Panc1 (cell line): ENCODE data around the gene ZNF304. TPM values are rescaled to one million over a fixed set of nuclear protein-coding genes. Genes with fewer than 3 reads are reported as not detected.

Experiments used
- ATAC-seq: fragments of 200-7000 bp; cut with Tn5 transposase; 2 replicates; pipeline ENCODE4 v1.9.1; 2020; ENCODE audit warnings: mild to moderate bottlenecking, moderate library complexity
- BruUV-seq: library from RNA; stranded (reverse); fragments of 400-500 nt; replicated peaks from 2 replicates; lab custom pipeline; 2021; lab: Mats Ljungman, UMichigan
- CTCF ChIA-PET: fragments of 300-600 bp; sonication (Branson Sonifier 250); formaldehyde crosslinking; loops from one replicate; lab custom pipeline; 2022; ENCODE audit warnings: antibody characterized with exemption; lab: Charles Lee
- POLR2A ChIA-PET: fragments of 300-600 bp; sonication (Branson Sonifier 250); formaldehyde crosslinking; loops from one replicate; lab custom pipeline; 2022; ENCODE audit warnings: antibody characterized with exemption; lab: Charles Lee
- DNase-seq: peaks from one replicate; pipeline ENCODE4 v3.0.0-alpha.2; 2010; ENCODE audit warnings: low read depth, low spot score
- H3K27ac ChIP-seq: 2 replicates; pipeline ENCODE4 v1.5.1; 2011; ENCODE audit warnings: mild to moderate bottlenecking, low read length, inconsistent platforms
- H3K27me3 ChIP-seq: fragments of 200-500 bp; sonication (Bioruptor generic); 2 replicates; pipeline ENCODE4 v1.6.0; 2014; ENCODE audit warnings: low read length, inconsistent platforms; ENCODE audit not compliant: control insufficient read depth, insufficient read depth
- H3K36me3 ChIP-seq: fragments of 200-500 bp; sonication (Bioruptor generic); 2 replicates; pipeline ENCODE4 v1.5.1; 2014; ENCODE audit warnings: inconsistent platforms, mild to moderate bottlenecking, low read length, moderate library complexity; ENCODE audit not compliant: control insufficient read depth, insufficient read depth
- H3K4me1 ChIP-seq: 2 replicates; pipeline ENCODE4 v1.5.1; 2011; ENCODE audit warnings: inconsistent platforms, mild to moderate bottlenecking, low read length, moderate library complexity; ENCODE audit not compliant: control insufficient read depth, insufficient read depth
- H3K4me3 ChIP-seq, 2 experiments: 2 replicates each; pipeline ENCODE4 v1.5.1; 2011 to 2012; ENCODE audit warnings: low read depth in 2 of 2, low read length in 2 of 2, mild to moderate bottlenecking in 2 of 2, inconsistent platforms in 1 of 2, moderate library complexity in 1 of 2
- H3K9me3 ChIP-seq: fragments of 200-500 bp; sonication (Bioruptor generic); 2 replicates; pipeline ENCODE4 v1.5.1; 2014; ENCODE audit warnings: low read depth, mild to moderate bottlenecking, inconsistent platforms, low read length, moderate library complexity; ENCODE audit not compliant: control insufficient read depth, insufficient read depth
- POLR2AphosphoS5 ChIP-seq: IDR thresholded peaks from 2 replicates; pipeline ENCODE4 v1.6.1; 2012; ENCODE audit warnings: mild to moderate bottlenecking, low read depth, low read length, moderate library complexity
- SIN3A ChIP-seq: IDR thresholded peaks from 2 replicates; pipeline ENCODE4 v1.6.1; 2012; ENCODE audit warnings: low read depth, mild to moderate bottlenecking, low read length, moderate library complexity, borderline replicate concordance; ENCODE audit not compliant: insufficient read depth
- TCF7L2 ChIP-seq: IDR thresholded peaks from 2 replicates; pipeline ENCODE4 v1.6.1; 2011; ENCODE audit warnings: mild to moderate bottlenecking, low read depth, low read length, inconsistent platforms
- in situ Hi-C: cut with HindIII; loops from 2 replicates; pipeline ENCODE4 v1.10.0; 2016; ENCODE audit warnings: low sequenced_read_pairs, low pct_unique_long_range_greater_than_20kb
- intact Hi-C: fragments of 100-400 bp; cut with micrococcal nuclease; formaldehyde crosslinking; loops from one replicate; pipeline ENCODE4 v1.10.0; 2022; ENCODE audit not compliant: unreplicated experiment
- total RNA-seq: library from RNA; stranded (reverse); gene quantifications from one replicate; pipeline ENCODE4 v1.2.1, GENCODE V29; 2021; ENCODE audit not compliant: unreplicated experiment
- TF ChIP-seq, protein P1 (sequence below): fragments of 450-650 bp; IDR thresholded peaks from 2 replicates; pipeline ENCODE4 v1.5.1; 2017; ENCODE audit warnings: mild to moderate bottlenecking
- TF ChIP-seq, protein P2 (sequence below), 2 experiments: IDR thresholded peaks; 2 replicates each; pipeline ENCODE4 v1.6.1; 2011 to 2012; ENCODE audit warnings: low read depth in 2 of 2, control low read depth in 1 of 2, low read length in 1 of 2, mild to moderate bottlenecking in 1 of 2, moderate library complexity in 1 of 2; ENCODE audit not compliant: insufficient read depth in 1 of 2

ZNF304 gene
- total RNA-seq, 1 experiment from 2014 or later: 10.8 TPM

GRCh38 chr19:57403737-57404563 is 52.9 kb downstream of the ZNF304 start:
- ChIA-PET CTCF (no interaction called here), POLR2A (no interaction called here)
- no TSS peak for BruUV-seq
- DNase-seq (no peak), ATAC-seq (no peak)
- H3K36me3 ChIP-seq: no peaks in the 10 kb centered on the region
- peaks cover 33% of the 10 kb centered on the region for H3K9me3 ChIP-seq
- H3K27ac ChIP-seq: no peak overlapping the region
- intact Hi-C loops (no loop called here), in situ Hi-C loops (no loop called here)
- TF ChIP-seq, protein P1, sequence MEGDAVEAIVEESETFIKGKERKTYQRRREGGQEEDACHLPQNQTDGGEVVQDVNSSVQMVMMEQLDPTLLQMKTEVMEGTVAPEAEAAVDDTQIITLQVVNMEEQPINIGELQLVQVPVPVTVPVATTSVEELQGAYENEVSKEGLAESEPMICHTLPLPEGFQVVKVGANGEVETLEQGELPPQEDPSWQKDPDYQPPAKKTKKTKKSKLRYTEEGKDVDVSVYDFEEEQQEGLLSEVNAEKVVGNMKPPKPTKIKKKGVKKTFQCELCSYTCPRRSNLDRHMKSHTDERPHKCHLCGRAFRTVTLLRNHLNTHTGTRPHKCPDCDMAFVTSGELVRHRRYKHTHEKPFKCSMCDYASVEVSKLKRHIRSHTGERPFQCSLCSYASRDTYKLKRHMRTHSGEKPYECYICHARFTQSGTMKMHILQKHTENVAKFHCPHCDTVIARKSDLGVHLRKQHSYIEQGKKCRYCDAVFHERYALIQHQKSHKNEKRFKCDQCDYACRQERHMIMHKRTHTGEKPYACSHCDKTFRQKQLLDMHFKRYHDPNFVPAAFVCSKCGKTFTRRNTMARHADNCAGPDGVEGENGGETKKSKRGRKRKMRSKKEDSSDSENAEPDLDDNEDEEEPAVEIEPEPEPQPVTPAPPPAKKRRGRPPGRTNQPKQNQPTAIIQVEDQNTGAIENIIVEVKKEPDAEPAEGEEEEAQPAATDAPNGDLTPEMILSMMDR: no peak
- TF ChIP-seq, protein P2, sequence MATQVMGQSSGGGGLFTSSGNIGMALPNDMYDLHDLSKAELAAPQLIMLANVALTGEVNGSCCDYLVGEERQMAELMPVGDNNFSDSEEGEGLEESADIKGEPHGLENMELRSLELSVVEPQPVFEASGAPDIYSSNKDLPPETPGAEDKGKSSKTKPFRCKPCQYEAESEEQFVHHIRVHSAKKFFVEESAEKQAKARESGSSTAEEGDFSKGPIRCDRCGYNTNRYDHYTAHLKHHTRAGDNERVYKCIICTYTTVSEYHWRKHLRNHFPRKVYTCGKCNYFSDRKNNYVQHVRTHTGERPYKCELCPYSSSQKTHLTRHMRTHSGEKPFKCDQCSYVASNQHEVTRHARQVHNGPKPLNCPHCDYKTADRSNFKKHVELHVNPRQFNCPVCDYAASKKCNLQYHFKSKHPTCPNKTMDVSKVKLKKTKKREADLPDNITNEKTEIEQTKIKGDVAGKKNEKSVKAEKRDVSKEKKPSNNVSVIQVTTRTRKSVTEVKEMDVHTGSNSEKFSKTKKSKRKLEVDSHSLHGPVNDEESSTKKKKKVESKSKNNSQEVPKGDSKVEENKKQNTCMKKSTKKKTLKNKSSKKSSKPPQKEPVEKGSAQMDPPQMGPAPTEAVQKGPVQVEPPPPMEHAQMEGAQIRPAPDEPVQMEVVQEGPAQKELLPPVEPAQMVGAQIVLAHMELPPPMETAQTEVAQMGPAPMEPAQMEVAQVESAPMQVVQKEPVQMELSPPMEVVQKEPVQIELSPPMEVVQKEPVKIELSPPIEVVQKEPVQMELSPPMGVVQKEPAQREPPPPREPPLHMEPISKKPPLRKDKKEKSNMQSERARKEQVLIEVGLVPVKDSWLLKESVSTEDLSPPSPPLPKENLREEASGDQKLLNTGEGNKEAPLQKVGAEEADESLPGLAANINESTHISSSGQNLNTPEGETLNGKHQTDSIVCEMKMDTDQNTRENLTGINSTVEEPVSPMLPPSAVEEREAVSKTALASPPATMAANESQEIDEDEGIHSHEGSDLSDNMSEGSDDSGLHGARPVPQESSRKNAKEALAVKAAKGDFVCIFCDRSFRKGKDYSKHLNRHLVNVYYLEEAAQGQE (IDR thresholded peaks at IDR 0.05; ENCODE audit: insufficient read depth in 1 of 2, low read depth in 2 of 2, low read length in 1 of 2): no peak
- TF ChIP-seq POLR2AphosphoS5 (no peak), SIN3A (no peak), TCF7L2 (no peak)
- H3K4me3 ChIP-seq: no peak overlapping the region
- no peaks in the 10 kb centered on the region for H3K27me3 ChIP-seq
- no peaks in the 10 kb centered on the region for H3K4me1 ChIP-seq

DNA sequence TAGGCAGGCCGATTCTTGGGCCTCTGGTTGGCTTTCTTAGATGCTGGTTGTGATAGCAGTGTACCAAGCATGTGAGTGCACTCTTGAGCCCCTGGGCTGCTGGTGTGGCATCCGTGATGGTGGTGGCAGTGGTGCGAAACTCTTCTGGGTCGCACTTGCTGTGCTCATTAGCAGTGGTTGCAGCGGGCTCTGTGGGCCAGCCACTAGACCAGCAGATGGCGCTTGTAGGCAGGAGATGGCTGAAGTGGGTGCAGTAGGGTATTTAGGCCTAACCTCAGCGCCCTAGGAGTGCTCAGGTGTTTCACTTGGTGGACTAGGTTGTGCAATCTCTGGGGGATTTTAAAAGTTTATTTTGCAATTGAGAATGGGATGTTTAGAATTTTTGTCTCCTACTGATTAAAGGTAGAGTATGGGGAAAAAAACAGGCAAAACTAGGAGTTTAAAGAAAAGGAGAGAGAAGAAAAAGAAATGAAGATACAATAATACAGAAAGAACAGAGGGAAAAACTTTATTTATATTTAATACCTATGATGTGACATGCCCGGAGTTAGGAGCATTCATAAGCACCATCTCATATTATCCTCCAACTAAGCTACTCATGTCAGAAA is 55.5 kb downstream of the ZNF304 start:
- TF ChIP-seq, protein P2 (IDR thresholded peaks at IDR 0.05; ENCODE audit: insufficient read depth in 1 of 2, low read depth in 2 of 2, low read length in 1 of 2): peak in 1 of 2 experiments; percentile 66; a peak in 2 of 4 replicates
- no peak for TF ChIP-seq SIN3A
- TF ChIP-seq, protein P1: peak; percentile 93
- in situ Hi-C loops (no loop called here), intact Hi-C loops (no loop called here)
- H3K4me3 ChIP-seq: no peak overlapping the region
- no peak overlapping the region for H3K27ac ChIP-seq
- DNase-seq (peak; percentile 64), ATAC-seq (peak; percentile 80)
- ChIA-PET CTCF (interaction anchor here (0.7 kb wide), 1 partner anchor 89 kb away, joined by 4 read pairs; no protein-coding TSS in a partner anchor), POLR2A (interaction anchor here (0.6 kb wide), 1 partner anchor 384 kb away, joined by 3 read pairs; no protein-coding TSS in a partner anchor)
- H3K4me1 ChIP-seq: peaks cover under 1% of the 10 kb centered on the region; the same call in 1 of the 2 replicates
- no peaks in the 10 kb centered on the region for H3K27me3 ChIP-seq
- peaks cover 16% of the 10 kb centered on the region; the same call in 1 of the 2 replicates for H3K9me3 ChIP-seq
- no TSS peak for BruUV-seq
- no peaks in the 10 kb centered on the region for H3K36me3 ChIP-seq
